ENCODE data around the gene TMEM38B. TPM values are rescaled to one million over a fixed set of nuclear protein-coding genes. Genes with fewer than 3 reads are reported as not detected.

Gene TMEM38B
- total RNA-seq, result 10 to 100 TPM; 16.7 to 27.5 TPM

- Mint-ChIP-seq H3K27ac (peak within 1 kb of the TSS; percentile 83 to 92), H3K36me3 (peaks cover 0 to 5% of the 10 kb centered on the region in 2 donors), H3K9me3 (no peaks in the 10 kb centered on the region)
- ATAC-seq (peak; percentile 79 to 89), DNase-seq (ENCODE audit: low spot score in 2 of 2) (peak; percentile 85 to 86)
Measured at GRCh38 chr9:105694190-105694847, at the start of gene TMEM38B. TSS of gene TMEM38B (plus strand) at chr9:105694541. CDS start at chr9:105694661, 120 bp downstream.

DNA sequence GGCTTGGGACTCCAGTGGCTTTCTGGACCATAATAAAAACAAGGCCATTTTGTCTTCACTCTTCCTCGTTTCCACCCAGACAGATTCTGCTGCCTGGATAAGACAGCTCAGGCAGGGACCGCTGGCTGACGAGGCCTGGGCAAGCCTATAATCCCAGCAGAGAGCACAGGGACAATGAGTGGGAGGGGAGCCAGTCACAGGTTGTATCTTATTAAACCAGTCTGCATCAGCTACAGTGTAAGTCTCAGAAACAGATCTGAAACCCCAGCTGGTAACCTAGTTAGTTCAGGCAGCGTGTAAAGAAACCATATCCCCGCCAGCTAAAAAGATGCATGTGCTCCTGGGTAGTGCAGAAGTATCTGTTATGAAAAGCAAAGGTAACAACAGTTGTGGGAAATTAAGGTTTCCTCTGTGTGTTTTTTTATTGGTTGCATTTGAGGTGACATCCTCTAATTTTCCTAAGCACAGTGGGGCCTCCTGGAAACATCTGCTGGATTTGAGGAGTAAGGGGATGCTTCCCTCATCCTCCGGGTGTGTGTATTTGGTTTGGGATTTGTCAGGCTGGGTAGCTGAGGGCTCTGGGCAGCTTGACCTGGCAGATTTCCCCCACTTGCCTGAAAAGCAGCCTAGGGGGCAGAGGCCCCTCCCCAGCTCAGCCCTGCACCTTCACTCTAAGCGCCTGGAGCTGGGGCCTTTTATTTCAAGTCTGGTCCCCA is 47.3 kb upstream of the TMEM38B start:
- ATAC-seq, result no peak
- no peak for DNase-seq (ENCODE audit: low spot score in 2 of 2)
- no peaks in the 10 kb centered on the region for H3K9me3 Mint-ChIP-seq
- no peaks in the 10 kb centered on the region for H3K36me3 Mint-ChIP-seq
- H3K27ac Mint-ChIP-seq, result no peak overlapping the region

- DNase-seq (ENCODE audit: low spot score in 2 of 2) (no peak), ATAC-seq (no peak)
- Mint-ChIP-seq H3K9me3 (no peaks in the 10 kb centered on the region), H3K36me3 (no peaks in the 10 kb centered on the region), H3K27ac (no peak overlapping the region)
Measured at GRCh38 chr9:105647595-105648349, 46.6 kb upstream of the TMEM38B start.

- Mint-ChIP-seq H3K36me3 (peaks cover 0 to 6% of the 10 kb centered on the region in 2 donors), H3K9me3 (no peaks in the 10 kb centered on the region)
- no peak for ATAC-seq
Measured at GRCh38 chr9:105651806-105652205, 42.5 kb upstream of the TMEM38B start.

GRCh38 chr9:105656131-105656921 is 38.0 kb upstream of the TMEM38B start:
- ATAC-seq (peak; percentile 61 to 69), DNase-seq (ENCODE audit: low spot score in 2 of 2) (peak in 1 of 2 donors; percentile 11)
- peaks cover 0 to 6% of the 10 kb centered on the region in 2 donors for H3K36me3 Mint-ChIP-seq
- no peak overlapping the region for H3K27ac Mint-ChIP-seq
- no peaks in the 10 kb centered on the region for H3K9me3 Mint-ChIP-seq

More at GRCh38 chr9:105651806-105652205, 42.5 kb upstream of the TMEM38B start:
- no peak overlapping the region for H3K27ac Mint-ChIP-seq
- DNase-seq (ENCODE audit: low spot score in 2 of 2), result no peak

- Mint-ChIP-seq H3K36me3 (peaks cover 0 to 6% of the 10 kb centered on the region in 2 donors), H3K9me3 (no peaks in the 10 kb centered on the region), H3K27ac (no peak overlapping the region)
- DNase-seq (ENCODE audit: low spot score in 2 of 2) (no peak), ATAC-seq (no peak)
Measured at GRCh38 chr9:105658351-105658750, 36.0 kb upstream of the TMEM38B start.

DNA sequence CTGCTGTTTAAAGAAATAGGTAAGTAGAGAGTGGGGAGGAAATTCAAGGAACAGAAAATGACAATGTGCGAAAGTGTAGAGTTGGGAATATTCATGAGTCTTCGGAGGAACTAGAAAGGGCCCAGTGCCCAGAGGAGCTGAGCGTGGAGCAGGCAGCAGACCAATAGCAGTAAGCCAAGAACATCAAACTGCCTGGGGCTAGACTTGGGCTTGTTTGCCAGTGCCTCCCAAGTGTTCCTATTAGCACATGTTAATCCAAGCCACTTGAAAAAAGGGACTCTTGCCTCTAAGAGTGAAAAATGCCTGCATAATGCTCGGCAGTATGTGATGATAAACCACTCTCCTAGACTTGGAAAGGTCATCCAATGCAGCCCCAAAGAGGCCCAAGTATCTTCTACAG is 33.3 kb upstream of the TMEM38B start:
- ATAC-seq (no peak), DNase-seq (ENCODE audit: low spot score in 2 of 2) (no peak)
- no peaks in the 10 kb centered on the region for H3K9me3 Mint-ChIP-seq
- no peaks in the 10 kb centered on the region for H3K36me3 Mint-ChIP-seq
- no peak overlapping the region for H3K27ac Mint-ChIP-seq

- H3K9me3 Mint-ChIP-seq, result no peaks in the 10 kb centered on the region
- no peak within 1 kb of the TSS for H3K27ac Mint-ChIP-seq
- no peaks in the 10 kb centered on the region for H3K36me3 Mint-ChIP-seq
- DNase-seq (ENCODE audit: low spot score in 2 of 2) (no peak), ATAC-seq (no peak)
Measured at GRCh38 chr9:105662184-105663104, 31.9 kb upstream of the TMEM38B start, which contains the start of gene TAL2. TSS of gene TAL2 (plus strand) at chr9:105662457. CDS start at chr9:105662497, 40 bp downstream.

- no peak for DNase-seq (ENCODE audit: low spot score in 2 of 2)
- no peak for ATAC-seq
- Mint-ChIP-seq H3K27ac (no peak overlapping the region), H3K36me3 (no peaks in the 10 kb centered on the region), H3K9me3 (no peaks in the 10 kb centered on the region)
Measured at GRCh38 chr9:105663914-105664313, 30.4 kb upstream of the TMEM38B start.

DNA sequence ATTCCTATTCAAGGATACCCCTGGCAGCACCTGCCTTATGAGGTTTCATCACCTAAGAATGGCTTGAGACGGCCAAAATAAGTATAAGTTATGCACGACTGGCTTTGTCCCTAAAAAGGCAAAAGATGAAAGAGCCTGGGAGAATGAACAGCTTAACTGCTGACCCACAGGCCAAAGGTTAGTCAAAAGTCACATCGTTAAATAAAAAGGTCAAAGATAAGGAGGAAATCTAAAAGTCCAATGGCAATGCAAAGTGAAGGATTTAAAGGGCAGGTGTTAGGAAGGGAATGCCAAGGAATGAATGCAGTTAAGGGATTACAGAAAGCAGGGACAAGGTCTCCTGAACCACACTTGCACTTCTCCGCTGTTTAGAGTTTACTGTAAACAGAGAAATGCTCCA is 26.5 kb upstream of the TMEM38B start:
- DNase-seq (ENCODE audit: low spot score in 2 of 2), result no peak
- H3K9me3 Mint-ChIP-seq, result no peaks in the 10 kb centered on the region
- H3K27ac Mint-ChIP-seq, result no peak overlapping the region
- H3K36me3 Mint-ChIP-seq, result no peaks in the 10 kb centered on the region
- ATAC-seq, result no peak

GRCh38 chr9:105670315-105670714 is 24.0 kb upstream of the TMEM38B start:
- DNase-seq (ENCODE audit: low spot score in 2 of 2) (no peak), ATAC-seq (no peak)
- H3K9me3 Mint-ChIP-seq, result no peaks in the 10 kb centered on the region
- H3K27ac Mint-ChIP-seq, result no peak overlapping the region
- H3K36me3 Mint-ChIP-seq, result no peaks in the 10 kb centered on the region

DNA sequence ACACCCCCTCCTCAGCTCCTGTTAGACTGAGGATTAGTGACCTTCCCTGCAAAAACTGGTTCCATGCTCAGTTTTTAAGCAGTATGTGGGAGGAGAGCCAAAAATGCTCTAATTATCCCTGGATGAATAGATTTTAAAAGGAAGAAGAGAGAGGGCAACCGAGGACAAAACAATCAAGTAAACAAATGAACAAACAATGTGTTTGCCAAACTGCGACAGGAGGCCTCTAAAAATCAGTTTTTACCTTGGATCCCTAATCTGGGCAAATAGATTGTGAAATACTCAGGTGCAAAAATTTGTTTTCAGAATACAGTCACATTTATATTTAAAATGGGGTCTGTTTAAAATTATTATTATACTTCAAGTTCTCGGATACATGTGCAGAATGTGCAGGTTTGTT is 23.6 kb upstream of the TMEM38B start:
- Mint-ChIP-seq H3K36me3 (no peaks in the 10 kb centered on the region), H3K27ac (no peak overlapping the region), H3K9me3 (no peaks in the 10 kb centered on the region)
- DNase-seq (ENCODE audit: low spot score in 2 of 2) (no peak), ATAC-seq (no peak)

GRCh38 chr9:105672711-105673234 is 21.6 kb upstream of the TMEM38B start:
- no peak overlapping the region for H3K27ac Mint-ChIP-seq
- ATAC-seq (no peak), DNase-seq (ENCODE audit: low spot score in 2 of 2) (no peak)
- no peaks in the 10 kb centered on the region for H3K36me3 Mint-ChIP-seq
- H3K9me3 Mint-ChIP-seq, result no peaks in the 10 kb centered on the region

DNA sequence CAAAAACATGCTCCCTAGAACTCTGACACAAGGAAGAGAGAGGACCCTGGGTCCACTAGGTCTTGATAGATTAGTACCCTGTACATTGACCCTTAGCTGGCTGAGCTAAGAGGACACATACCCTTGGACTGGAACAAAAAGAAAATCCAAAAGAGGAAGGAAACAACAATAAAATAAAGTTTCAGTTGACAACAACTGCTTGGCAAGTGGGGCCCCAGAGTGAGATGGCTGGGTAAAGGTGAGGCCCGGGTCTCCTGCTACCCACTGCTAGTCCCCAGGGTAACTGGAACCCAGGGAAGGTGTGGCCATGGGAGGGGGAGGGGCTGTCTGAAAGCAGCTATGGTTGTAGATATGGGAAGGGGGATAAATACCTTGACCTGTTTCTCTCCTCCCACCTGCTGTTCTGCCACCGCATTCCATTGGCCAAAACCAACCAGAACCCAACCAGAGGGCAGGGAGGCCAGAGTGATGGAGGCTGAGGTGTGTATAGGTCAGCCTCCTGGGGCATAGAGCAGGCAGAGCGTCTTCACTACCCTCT is 20.4 kb upstream of the TMEM38B start:
- DNase-seq (ENCODE audit: low spot score in 2 of 2) (no peak), ATAC-seq (no peak)
- Mint-ChIP-seq H3K27ac (no peak overlapping the region), H3K36me3 (no peaks in the 10 kb centered on the region), H3K9me3 (no peaks in the 10 kb centered on the region)

GRCh38 chr9:105676351-105676923 is 17.9 kb upstream of the TMEM38B start:
- H3K9me3 Mint-ChIP-seq, result no peaks in the 10 kb centered on the region
- DNase-seq (ENCODE audit: low spot score in 2 of 2) (no peak), ATAC-seq (no peak)
- no peak overlapping the region for H3K27ac Mint-ChIP-seq
- H3K36me3 Mint-ChIP-seq, result no peaks in the 10 kb centered on the region

All from activated naive CD4-positive, alpha-beta T cell treated with anti-CD3 and anti-CD28 coated beads, Interleukin-2, amount 50 U/mL, for 72 hours (primary cell).